BE2C (cell line): ENCODE measurements around the gene RCCD1.

ENCODE experiments used
- DNase-seq: peaks from one replicate; pipeline ENCODE4 v3.0.0-alpha.2; 2020
- H3K27me3 ChIP-seq: fragments of 250-450 bp; sonication (Bioruptor Pico); 2 replicates; pipeline ENCODE4 v1.5.1; 2020; ENCODE audit warnings: mild to moderate bottlenecking
- H3K36me3 ChIP-seq: fragments of 250-450 bp; sonication (Bioruptor Pico); 2 replicates; pipeline ENCODE4 v1.5.1; 2020; ENCODE audit warnings: mild to moderate bottlenecking
- H3K4me1 ChIP-seq: fragments of 250-450 bp; sonication (Bioruptor Pico); 2 replicates; pipeline ENCODE4 v1.5.1; 2020
- H3K4me3 ChIP-seq: 2 replicates; pipeline ENCODE4 v1.5.1; 2011; ENCODE audit warnings: low read depth, low read length
- H3K9me3 ChIP-seq: fragments of 250-450 bp; sonication (Bioruptor Pico); 2 replicates; pipeline ENCODE4 v1.5.1; 2020
- CTCF ChIP-seq: IDR thresholded peaks from 2 replicates; pipeline ENCODE4 v1.5.1; 2012; ENCODE audit warnings: mild to moderate bottlenecking, low read depth, low read length

RCCD1 gene

GRCh38 chr15:90959028-90959595 lies 4.4 kb downstream of the RCCD1 start:
- H3K9me3 ChIP-seq, result no peaks in the 10 kb centered on the region
- no peaks in the 10 kb centered on the region for H3K27me3 ChIP-seq
- no peak overlapping the region for H3K4me3 ChIP-seq
- peaks cover 44% of the 10 kb centered on the region for H3K36me3 ChIP-seq
- peaks cover 10% of the 10 kb centered on the region for H3K4me1 ChIP-seq
- DNase-seq, result no peak
- TF ChIP-seq CTCF, result no peak

GRCh38 chr15:90959894-90960293 lies 5.2 kb downstream of the RCCD1 start:
- no peaks in the 10 kb centered on the region for H3K27me3 ChIP-seq
- no peak for DNase-seq
- no peak for TF ChIP-seq CTCF
- H3K9me3 ChIP-seq, result no peaks in the 10 kb centered on the region
- H3K4me3 ChIP-seq, result no peak overlapping the region
- H3K4me1 ChIP-seq, result peaks cover 10% of the 10 kb centered on the region
- peaks cover 49% of the 10 kb centered on the region for H3K36me3 ChIP-seq

- peaks cover 10% of the 10 kb centered on the region for H3K4me1 ChIP-seq
- no peak for DNase-seq
- H3K36me3 ChIP-seq, result peaks cover 55% of the 10 kb centered on the region
- H3K9me3 ChIP-seq, result no peaks in the 10 kb centered on the region
- H3K4me3 ChIP-seq, result no peak overlapping the region
- no peak for TF ChIP-seq CTCF
- H3K27me3 ChIP-seq, result no peaks in the 10 kb centered on the region
Measured at GRCh38 chr15:90960298-90961091, 5.8 kb downstream of the RCCD1 start.

- Histone ChIP-seq H3K4me3 (no peak overlapping the region), H3K27me3 (no peaks in the 10 kb centered on the region), H3K36me3 (peaks cover 69% of the 10 kb centered on the region), H3K4me1 (peaks cover 3% of the 10 kb centered on the region; the same call in 1 of the 2 replicates), H3K9me3 (no peaks in the 10 kb centered on the region)
- TF ChIP-seq CTCF, result no peak
- no peak for DNase-seq
Measured at GRCh38 chr15:90962021-90962420, 7.3 kb downstream of the RCCD1 start.

- Histone ChIP-seq H3K4me3 (no peak overlapping the region), H3K36me3 (peaks cover 94% of the 10 kb centered on the region), H3K27me3 (no peaks in the 10 kb centered on the region), H3K4me1 (no peaks in the 10 kb centered on the region), H3K9me3 (no peaks in the 10 kb centered on the region)
- TF ChIP-seq CTCF, result no peak
- no peak for DNase-seq
Measured at GRCh38 chr15:90966262-90966661, 11.6 kb downstream of the RCCD1 start.

- H3K4me1 ChIP-seq, result no peaks in the 10 kb centered on the region
- DNase-seq, result no peak
- H3K9me3 ChIP-seq, result no peaks in the 10 kb centered on the region
- TF ChIP-seq CTCF, result no peak
- no peak overlapping the region for H3K4me3 ChIP-seq
- peaks cover 91% of the 10 kb centered on the region for H3K36me3 ChIP-seq
- H3K27me3 ChIP-seq, result no peaks in the 10 kb centered on the region
Measured at GRCh38 chr15:90967206-90967605, 12.5 kb downstream of the RCCD1 start.
